ENCODE measurements around the gene CFAP221.

CFAP221 gene

GRCh38 chr2:119537792-119538191 lies 6.5 kb upstream of the CFAP221 start:
- DNase-seq, result no peak

DNA sequence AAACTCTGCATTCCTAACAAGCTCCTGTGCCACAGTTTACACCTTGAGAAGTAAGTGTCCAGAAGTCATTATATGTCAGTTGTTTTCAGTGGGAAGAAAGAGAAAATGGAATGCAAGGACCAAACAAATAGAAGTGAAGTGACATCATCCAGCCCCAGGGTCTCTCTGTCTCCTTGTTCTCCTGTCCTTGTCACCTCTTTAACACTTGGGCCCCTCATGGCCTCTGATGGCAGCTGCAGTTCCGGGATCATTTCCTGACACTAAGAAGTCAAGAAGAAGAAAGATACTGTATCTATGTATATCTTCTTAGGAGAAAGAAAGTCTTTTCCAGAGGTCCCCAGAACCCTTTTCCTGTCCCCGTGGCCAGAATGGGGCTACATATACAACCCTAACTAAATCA lies 2.8 kb upstream of the CFAP221 start:
- DNase-seq, result no peak

GRCh38 chr2:119544939-119545475 lies 758 bp downstream of the CFAP221 start:
- DNase-seq, result no peak

GRCh38 chr2:119545754-119546446 lies 1.7 kb downstream of the CFAP221 start:
- DNase-seq, result no peak

- DNase-seq, result no peak
These were observed 2.2 kb downstream of the CFAP221 start for GRCh38 chr2:119546447-119546767.

- no peak for DNase-seq
These were observed 4.4 kb downstream of the CFAP221 start for GRCh38 chr2:119548516-119549120.

- no peak for DNase-seq
These were observed 5.0 kb downstream of the CFAP221 start for GRCh38 chr2:119549241-119549640.

DNA sequence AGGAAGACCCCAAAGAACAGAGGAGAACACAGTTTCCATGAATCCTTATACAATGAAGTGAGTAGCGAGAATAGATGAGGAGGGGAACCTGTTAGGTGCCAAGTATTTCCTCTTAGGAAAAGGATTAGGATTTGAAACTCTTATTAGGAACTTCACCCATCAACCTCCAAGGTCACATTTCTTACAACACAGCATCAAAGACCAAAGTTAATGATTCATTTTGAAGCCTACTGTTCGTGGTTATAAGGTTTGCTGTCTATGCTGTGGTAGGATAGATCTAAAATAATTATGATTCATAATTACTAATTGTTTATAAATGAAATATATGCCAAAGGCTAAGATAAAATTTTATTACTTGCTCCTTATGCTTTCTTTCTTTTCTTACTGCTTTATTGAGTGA lies 6.1 kb downstream of the CFAP221 start:
- no peak for DNase-seq

GRCh38 chr2:119550856-119551255 lies 6.6 kb downstream of the CFAP221 start:
- no peak for DNase-seq

- no peak for DNase-seq
These were observed 8.7 kb downstream of the CFAP221 start for GRCh38 chr2:119552902-119553301.

DNA sequence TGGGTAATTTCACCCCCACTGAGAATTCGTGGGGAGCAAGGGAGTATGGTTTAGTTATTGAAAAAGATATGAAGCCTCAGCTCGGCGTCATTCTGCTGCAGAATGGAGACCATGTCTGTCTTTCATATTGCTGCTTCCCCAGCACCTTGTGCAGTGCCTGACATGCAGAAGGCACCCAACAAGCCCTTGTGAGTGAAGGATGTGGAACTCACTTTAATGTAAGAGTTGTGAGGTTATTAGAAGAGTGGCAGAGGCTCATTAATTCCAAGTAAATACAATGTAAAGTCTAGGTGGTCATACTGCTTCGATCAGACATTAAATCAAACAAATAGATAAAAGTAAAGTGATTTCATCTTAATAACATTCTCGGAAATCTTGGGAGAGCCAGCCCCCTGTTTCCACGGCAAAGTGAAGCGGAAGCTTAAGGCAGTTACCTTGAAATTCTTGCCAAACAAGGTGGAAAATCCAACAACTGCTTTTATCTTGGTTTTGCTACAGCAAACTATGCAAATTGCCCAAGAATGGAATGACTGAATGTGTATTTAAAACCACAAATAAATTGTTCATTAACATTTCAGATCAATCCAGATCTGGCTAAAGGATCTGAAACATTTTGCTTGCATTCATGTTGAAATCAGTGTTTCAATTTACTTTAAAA lies 9.6 kb downstream of the CFAP221 start:
- no peak for DNase-seq

GRCh38 chr2:119565481-119565880 lies 21.2 kb downstream of the CFAP221 start:
- no peak for DNase-seq

GRCh38 chr2:119567292-119567691 lies 23.0 kb downstream of the CFAP221 start:
- no peak for DNase-seq

- DNase-seq, result no peak
These were observed 30.0 kb downstream of the CFAP221 start for GRCh38 chr2:119574108-119574815.

DNA sequence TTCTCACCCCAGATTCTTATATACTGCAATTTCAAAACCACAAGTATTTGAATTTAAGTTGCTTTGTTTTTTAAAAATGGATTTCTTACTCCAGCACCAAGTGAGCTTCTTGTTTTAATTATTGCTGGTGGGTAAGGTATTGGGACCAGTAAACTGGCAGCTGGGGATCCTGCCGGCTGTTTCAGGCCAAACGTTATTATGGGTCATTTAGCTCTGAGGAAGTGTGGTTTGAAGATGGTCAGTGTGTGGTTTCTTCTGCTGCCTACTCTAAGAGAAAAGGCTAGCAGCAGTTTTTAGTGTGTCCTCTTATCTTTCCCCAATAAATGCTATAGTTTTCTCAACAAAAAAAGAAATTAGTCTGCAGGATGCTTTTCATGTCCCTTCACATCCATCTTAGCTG lies 30.6 kb downstream of the CFAP221 start:
- DNase-seq, result no peak

DNA sequence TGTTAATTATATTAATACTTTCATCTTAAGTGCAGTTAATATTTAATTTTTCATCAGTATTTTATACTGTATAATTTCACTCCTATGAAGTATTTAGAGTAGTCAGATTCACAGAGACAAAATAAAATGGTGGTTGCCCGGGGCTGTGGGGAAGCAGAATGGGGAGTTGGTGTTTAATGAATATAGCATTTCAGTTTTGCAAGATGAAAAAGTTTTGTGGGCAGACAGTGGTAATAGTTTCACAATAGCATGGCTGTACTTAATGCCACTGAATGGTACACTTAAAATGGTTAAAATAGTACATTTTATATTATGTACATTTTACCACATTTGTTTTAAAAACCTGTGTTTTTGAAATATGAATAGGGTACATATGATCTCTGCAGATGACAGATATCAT lies 31.2 kb downstream of the CFAP221 start:
- DNase-seq, result no peak

- DNase-seq, result no peak
These were observed 35.4 kb downstream of the CFAP221 start for GRCh38 chr2:119579424-119580295.

DNA sequence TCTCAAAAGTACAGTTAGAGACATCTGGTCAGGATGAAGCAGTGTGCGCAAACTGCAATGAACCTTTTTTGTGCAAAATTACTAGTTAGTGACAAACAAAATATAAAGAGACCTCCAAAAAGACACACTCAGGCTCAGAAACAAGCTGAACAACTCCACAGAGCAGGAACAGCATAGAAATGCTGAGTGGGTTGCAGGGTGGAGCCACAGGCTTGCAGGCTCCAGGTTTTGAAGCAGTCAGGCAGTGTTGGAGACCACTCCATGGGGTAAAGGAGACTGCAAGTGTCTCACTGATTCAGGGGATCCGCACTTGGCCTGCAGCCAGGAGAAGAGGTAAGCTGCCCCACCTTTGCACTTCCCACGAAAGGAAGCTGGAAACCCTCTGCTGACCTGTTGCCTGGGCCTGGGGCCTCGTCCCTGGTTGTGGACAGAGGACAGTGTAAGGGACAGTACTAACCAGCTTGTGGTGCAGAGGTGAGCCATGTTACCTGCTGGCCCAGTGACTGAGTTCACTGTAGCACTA lies 36.4 kb downstream of the CFAP221 start:
- DNase-seq, result no peak

DNA sequence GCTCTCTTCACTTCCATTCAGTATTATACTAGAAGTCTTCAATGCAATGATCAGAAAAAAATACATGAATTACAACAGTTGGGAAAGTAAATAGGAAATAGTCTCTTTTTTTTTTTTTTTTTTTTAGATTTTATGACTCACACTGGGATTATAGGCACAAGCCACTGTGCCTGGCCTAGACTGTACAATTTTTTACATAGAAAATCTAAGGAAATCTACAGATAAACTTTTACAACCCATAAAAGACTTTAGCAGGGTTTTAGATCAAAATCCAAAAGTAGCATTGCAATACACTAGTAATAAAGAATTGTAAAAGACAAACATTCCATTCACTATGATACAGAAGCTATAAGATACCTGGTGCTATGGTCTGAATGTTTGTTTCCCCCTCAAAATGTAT lies 39.0 kb downstream of the CFAP221 start:
- DNase-seq, result no peak

DNA sequence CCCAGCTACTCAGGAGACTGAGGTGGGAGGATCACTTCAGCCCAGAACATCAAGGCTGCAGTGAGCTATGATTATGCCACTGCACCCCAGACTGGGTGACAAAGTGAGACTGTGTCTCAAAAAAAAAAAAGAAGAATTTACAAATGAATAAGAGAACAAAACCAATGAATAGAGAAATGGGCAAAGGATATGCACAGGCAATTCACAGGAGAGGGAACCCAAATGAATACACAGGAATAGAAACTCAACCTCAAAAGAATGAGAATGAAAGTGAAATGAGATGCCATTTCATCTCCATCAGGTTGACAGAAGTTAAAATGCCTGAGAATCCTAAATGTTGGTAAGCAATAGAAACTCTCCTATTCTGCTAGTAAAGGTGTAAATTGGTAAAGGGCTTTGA lies 40.2 kb downstream of the CFAP221 start:
- DNase-seq, result no peak

DNA sequence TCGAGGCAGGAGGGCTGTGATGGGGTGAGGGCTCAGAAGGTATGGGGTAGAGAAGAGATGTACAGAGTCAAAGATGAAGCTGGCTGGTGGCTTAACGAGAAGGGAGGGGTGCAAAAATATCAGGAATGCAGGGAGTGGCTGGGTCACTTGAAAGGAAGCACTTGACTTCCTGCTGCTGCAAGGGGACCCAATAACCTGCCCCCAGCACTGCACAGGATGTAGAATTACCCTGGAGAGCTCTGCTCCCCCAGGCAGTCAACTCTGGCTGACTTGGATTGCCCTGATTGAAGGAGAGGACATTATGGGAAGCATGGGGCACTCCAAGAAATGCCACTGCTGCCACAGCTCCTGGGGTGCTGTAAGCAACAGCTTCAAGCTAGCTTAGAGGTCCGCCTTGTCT lies 41.8 kb downstream of the CFAP221 start:
- no peak for DNase-seq

DNA sequence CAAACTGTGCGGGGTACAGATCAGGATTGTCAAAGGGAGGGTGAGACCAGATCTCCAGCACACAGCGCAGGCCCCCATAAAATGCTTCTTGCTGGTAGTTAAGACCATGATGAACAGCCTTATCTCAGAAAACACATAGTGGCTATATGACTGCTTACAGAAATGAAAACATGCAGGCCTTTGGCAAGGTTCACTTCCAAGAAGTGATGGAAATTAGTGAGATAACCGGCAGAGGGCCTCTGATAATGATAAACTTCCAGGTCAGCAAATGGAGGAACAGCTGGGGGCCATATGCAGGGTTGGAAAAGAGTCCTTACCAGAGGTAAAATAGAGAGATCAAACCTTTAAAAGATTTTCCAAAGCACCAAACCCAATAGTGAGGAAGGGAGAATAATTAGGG lies 46.6 kb downstream of the CFAP221 start:
- no peak for DNase-seq
